CD4-positive, CD25-positive, alpha-beta regulatory T cell (primary cell): Measurements from ENCODE around the gene GPS1. TPM values are rescaled to one million over a fixed set of nuclear protein-coding genes. Genes with fewer than 3 reads are reported as not detected.

Experiments used
- ATAC-seq, 2 donors: fragments of 150-1000 bp; cut with Tn5 transposase; one replicate each; pipeline ENCODE4 v1.10.0; 2021; ENCODE audit warnings: low read depth in 2 of 2, moderate number of reproducible peaks in 2 of 2, moderate library complexity in 1 of 2
- DNase-seq, 3 donors: peaks; one replicate each; pipeline versions ENCODE4 v3.0.0 to v3.0.0-alpha.2; 2012 to 2022; ENCODE audit warnings: mixed read lengths in 1 of 3
- H3K27ac ChIP-seq: one replicate; pipeline ENCODE4 v1.7.0; 2013; ENCODE audit warnings: mild to moderate bottlenecking, low read length; ENCODE audit not compliant: insufficient read depth, poor library complexity, severe bottlenecking
- H3K27me3 ChIP-seq: one replicate; pipeline ENCODE4 v1.7.0; 2013; ENCODE audit warnings: low read length; ENCODE audit not compliant: control insufficient read depth, insufficient read depth
- H3K36me3 ChIP-seq: one replicate; pipeline ENCODE4 v1.7.0; 2013; ENCODE audit warnings: mild to moderate bottlenecking, low read length, moderate library complexity; ENCODE audit not compliant: control insufficient read depth, insufficient read depth
- H3K4me1 ChIP-seq: 2 replicates; pipeline ENCODE4 v1.7.0; 2013; ENCODE audit warnings: mild to moderate bottlenecking, low read length; ENCODE audit not compliant: insufficient read depth, control insufficient read depth, poor library complexity, severe bottlenecking
- H3K4me3 ChIP-seq: one replicate; pipeline ENCODE4 v1.7.0; 2013; ENCODE audit warnings: low read depth, mild to moderate bottlenecking, low read length, moderate library complexity
- H3K9me3 ChIP-seq, 2 experiments: 1 replicate in 1 of 2; 2 replicates in 1 of 2; pipeline ENCODE4 v1.7.0; 2013; ENCODE audit warnings: low read length in 2 of 2, mild to moderate bottlenecking in 1 of 2, moderate library complexity in 1 of 2; ENCODE audit not compliant: control insufficient read depth in 2 of 2
- H3K27ac Mint-ChIP-seq, 3 donors: one replicate each; pipeline ENCODE4 v1.8.0; 2020 to 2022; ENCODE audit warnings: mild to moderate bottlenecking in 3 of 3, mixed read lengths in 3 of 3, moderate library complexity in 2 of 3
- H3K27me3 Mint-ChIP-seq: one replicate; pipeline ENCODE4 v1.8.0; 2022; ENCODE audit warnings: mild to moderate bottlenecking, mixed read lengths
- H3K36me3 Mint-ChIP-seq: one replicate; pipeline ENCODE4 v1.8.0; 2020; ENCODE audit warnings: mixed read lengths
- H3K4me1 Mint-ChIP-seq, 4 donors: one replicate each; pipeline ENCODE4 v1.8.0; 2020 to 2022; ENCODE audit warnings: mixed read lengths in 4 of 4, mild to moderate bottlenecking in 1 of 4
- H3K4me3 Mint-ChIP-seq, 4 donors: one replicate each; pipeline ENCODE4 v1.8.0; 2020 to 2022; ENCODE audit warnings: mild to moderate bottlenecking in 4 of 4, mixed read lengths in 4 of 4, moderate library complexity in 3 of 4
- H3K9me3 Mint-ChIP-seq, 7 donors: one replicate each; pipeline ENCODE4 v1.8.0; 2020 to 2022; ENCODE audit warnings: mixed read lengths in 7 of 7, mild to moderate bottlenecking in 3 of 7, moderate library complexity in 2 of 7
- polyA plus RNA-seq, 4 donors: library from polyadenylated mRNA; unstranded; fragments of 300-500 nt; fragmentation: Illumina TruSeq; gene quantifications; one replicate each; pipeline ENCODE4 v1.2.3, GENCODE V29; 2021
- total RNA-seq: library from RNA; stranded (reverse); gene quantifications from one replicate; pipeline ENCODE4 v1.2.3, GENCODE V29; 2022

Gene GPS1
- total and polyA plus RNA-seq, 5 donors from 2014 or later = 87.5 to 170 (median 153) TPM

DNA sequence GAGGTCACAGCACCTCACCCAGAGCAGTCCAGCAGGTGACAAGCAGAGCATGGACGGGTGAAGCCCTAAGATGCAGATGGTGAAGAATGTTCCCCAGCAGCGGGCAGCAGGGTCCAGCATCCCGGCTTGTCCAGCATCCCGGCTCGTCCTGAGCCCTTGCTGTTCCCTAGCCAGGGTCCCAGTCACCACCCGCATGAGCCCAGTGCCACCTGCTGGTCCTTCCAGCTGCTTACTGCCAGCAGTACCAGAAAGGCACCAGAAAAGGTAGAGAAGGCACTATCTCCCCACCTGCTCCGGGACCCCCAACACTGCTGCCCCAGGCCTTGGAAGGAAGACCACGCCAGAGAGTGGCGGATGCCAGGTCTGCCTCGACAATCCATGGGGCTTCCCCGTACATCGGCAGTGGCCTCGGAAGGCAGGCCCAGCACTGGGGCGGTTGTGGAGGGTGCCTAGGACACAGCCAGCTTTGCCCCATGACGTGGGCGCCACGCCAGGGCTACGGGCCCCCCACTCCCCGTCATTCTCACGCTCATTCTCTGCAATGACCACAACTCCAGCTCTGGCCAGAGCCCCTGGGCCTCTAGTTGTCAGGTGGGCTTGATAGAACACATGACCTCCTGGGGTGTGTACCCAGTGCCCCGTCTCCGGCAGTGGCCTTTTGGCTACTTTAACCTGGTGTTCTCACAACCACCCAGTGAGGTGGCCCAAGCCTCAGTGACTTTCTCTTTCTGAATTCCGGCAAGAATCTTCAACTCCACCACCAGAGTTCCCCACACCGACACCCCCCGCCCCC, 30.4 kb upstream of the GPS1 start:
- peak in 2 of 3 donors; percentile 54 to 68 for DNase-seq
- Mint-ChIP-seq H3K27ac (no peak overlapping the region), H3K36me3 (no peaks in the 10 kb centered on the region), H3K4me3 (peak overlapping the region; percentile 88 to 94 (median 90)), H3K9me3 (no peaks in the 10 kb centered on the region), H3K4me1 (peaks cover 0 to 31% (median 8%) of the 10 kb centered on the region in 4 donors), H3K27me3 (no peaks in the 10 kb centered on the region)
- peak overlapping the region; percentile 48 for H3K4me3 ChIP-seq
- no peaks in the 10 kb centered on the region for H3K36me3 ChIP-seq
- peak overlapping the region; percentile 41 for H3K27ac ChIP-seq
- no peaks in the 10 kb centered on the region for H3K9me3 ChIP-seq
- no peak for ATAC-seq
- H3K27me3 ChIP-seq = no peaks in the 10 kb centered on the region
- peaks cover 31% of the 10 kb centered on the region for H3K4me1 ChIP-seq

DNA sequence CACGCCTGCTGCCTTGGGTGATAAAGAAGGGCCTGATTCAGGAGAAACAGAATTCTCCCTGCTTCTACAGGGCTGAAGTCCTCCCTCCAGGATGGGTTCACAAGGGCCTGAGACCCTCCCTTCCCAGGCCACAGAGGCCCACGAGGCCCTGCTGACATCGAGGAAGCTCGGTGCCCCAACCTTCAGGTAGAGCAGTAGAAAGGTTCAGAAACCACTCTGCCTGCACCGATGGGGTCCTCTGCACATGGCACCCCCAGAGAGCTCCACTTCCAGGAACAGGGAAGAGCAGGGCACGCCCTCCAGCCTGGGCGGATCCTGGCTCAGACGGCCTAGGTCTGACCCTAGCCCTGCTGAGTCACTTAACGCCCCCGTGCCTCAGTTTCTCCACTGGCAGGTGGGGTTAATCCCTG, 29.8 kb upstream of the GPS1 start:
- peak overlapping the region; percentile 88 to 94 (median 90) for H3K4me3 Mint-ChIP-seq
- no peak for ATAC-seq
- H3K9me3 Mint-ChIP-seq = no peaks in the 10 kb centered on the region
- peaks cover 0 to 31% (median 8%) of the 10 kb centered on the region in 4 donors for H3K4me1 Mint-ChIP-seq
- no peak for DNase-seq
- H3K9me3 ChIP-seq = no peaks in the 10 kb centered on the region
- H3K4me1 ChIP-seq = peaks cover 31% of the 10 kb centered on the region
- no peaks in the 10 kb centered on the region for H3K36me3 ChIP-seq
- H3K4me3 ChIP-seq = peak overlapping the region; percentile 48
- H3K27me3 Mint-ChIP-seq = no peaks in the 10 kb centered on the region
- peak overlapping the region; percentile 41 for H3K27ac ChIP-seq
- no peaks in the 10 kb centered on the region for H3K27me3 ChIP-seq
- no peaks in the 10 kb centered on the region for H3K36me3 Mint-ChIP-seq
- no peak overlapping the region for H3K27ac Mint-ChIP-seq

DNA sequence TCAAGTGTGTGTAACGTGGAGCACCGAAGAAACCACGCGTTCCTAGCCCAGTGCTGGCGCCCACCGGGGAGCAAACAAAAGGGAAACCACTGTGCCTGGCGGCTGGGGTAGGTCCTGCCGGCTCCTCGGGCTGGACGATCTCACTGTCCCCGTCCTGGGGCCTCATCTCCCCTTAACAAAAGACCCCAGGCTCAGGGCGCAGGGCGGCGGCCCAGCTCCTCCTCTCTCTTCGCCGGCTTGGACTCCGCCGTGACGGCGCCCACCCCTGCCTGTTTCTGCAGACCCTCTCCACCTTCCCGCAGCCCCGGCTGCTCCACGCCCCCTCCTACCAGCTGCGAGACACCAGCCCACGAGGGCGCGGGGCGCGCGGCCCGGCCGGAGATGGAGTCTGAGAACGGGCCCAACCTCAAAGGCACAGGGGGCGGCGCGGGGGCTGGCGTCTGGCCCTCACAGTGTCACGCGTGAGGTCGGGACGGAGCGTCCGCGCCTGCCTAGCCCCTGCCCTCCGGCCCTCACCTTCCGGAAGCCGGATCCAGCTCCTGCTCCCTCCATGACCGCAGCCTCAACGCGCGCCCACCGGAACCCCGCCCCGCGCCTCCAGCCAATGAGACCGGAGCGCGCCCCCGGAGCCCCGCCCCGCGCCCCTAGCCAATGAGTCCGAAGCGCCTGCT, 29.3 kb upstream of the GPS1 start, which contains the start of gene CENPX:
Gene CENPX (minus strand): TSS at position 569 of the 671 bp plus-strand sequence. CDS start 17 bp downstream, at position 552.
- peaks cover 0 to 31% (median 8%) of the 10 kb centered on the region in 4 donors for H3K4me1 Mint-ChIP-seq
- peak within 1 kb of the TSS; percentile 48 for H3K4me3 ChIP-seq
- no peaks in the 10 kb centered on the region for H3K9me3 ChIP-seq
- no peaks in the 10 kb centered on the region for H3K36me3 ChIP-seq
- peak within 1 kb of the TSS; percentile 88 to 94 (median 90) for H3K4me3 Mint-ChIP-seq
- DNase-seq (peak in 1 of 3 donors; percentile 22), ATAC-seq (no peak)
- H3K9me3 Mint-ChIP-seq = no peaks in the 10 kb centered on the region
- H3K36me3 Mint-ChIP-seq = no peaks in the 10 kb centered on the region
- peak within 1 kb of the TSS; percentile 52 for H3K27ac ChIP-seq
- H3K27me3 Mint-ChIP-seq = no peaks in the 10 kb centered on the region
- no peaks in the 10 kb centered on the region for H3K27me3 ChIP-seq
- peak within 1 kb of the TSS in 1 of 3 donors; percentile 77 for H3K27ac Mint-ChIP-seq
- peaks cover 31% of the 10 kb centered on the region for H3K4me1 ChIP-seq

DNA sequence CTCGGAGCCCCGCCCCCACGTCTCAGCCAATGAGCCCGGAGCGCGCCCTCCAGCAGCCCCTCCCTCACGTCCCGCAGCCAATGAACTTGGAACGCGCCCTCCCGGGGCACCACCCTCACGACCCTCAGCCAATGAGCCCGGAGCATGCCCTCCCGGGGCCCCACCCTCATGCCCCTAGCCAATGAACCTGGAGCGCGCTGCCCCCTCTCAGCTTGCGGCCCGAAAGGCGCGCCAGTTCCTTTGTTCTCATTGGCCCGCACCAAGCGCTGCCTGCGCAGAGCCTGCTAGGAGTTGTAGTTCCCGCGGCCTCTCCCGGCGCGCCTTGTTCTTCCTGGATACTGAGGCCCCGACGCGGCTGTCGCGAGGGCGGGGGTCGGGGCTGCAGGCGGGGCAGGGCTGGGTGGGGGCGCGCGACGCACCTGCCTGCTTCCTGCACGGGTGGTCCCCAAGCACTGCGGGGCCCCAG, 28.7 kb upstream of the GPS1 start, which contains the start of gene LRRC45:
Gene LRRC45 (plus strand): TSS at position 325 of the 466 bp plus-strand sequence. CDS start 339 bp downstream, outside the sequence.
- Histone ChIP-seq H3K9me3 (no peaks in the 10 kb centered on the region), H3K4me3 (peak within 1 kb of the TSS; percentile 48), H3K27ac (peak within 1 kb of the TSS; percentile 52), H3K4me1 (peaks cover 31% of the 10 kb centered on the region), H3K27me3 (no peaks in the 10 kb centered on the region), H3K36me3 (no peaks in the 10 kb centered on the region)
- Mint-ChIP-seq H3K9me3 (no peaks in the 10 kb centered on the region), H3K36me3 (no peaks in the 10 kb centered on the region), H3K4me3 (peak within 1 kb of the TSS; percentile 88 to 94 (median 90)), H3K27ac (peak within 1 kb of the TSS in 1 of 3 donors; percentile 77), H3K4me1 (peaks cover 0 to 33% (median 8%) of the 10 kb centered on the region in 4 donors), H3K27me3 (no peaks in the 10 kb centered on the region)
- peak; percentile 94 to 96 for ATAC-seq
- peak; percentile 100 for DNase-seq

DNA sequence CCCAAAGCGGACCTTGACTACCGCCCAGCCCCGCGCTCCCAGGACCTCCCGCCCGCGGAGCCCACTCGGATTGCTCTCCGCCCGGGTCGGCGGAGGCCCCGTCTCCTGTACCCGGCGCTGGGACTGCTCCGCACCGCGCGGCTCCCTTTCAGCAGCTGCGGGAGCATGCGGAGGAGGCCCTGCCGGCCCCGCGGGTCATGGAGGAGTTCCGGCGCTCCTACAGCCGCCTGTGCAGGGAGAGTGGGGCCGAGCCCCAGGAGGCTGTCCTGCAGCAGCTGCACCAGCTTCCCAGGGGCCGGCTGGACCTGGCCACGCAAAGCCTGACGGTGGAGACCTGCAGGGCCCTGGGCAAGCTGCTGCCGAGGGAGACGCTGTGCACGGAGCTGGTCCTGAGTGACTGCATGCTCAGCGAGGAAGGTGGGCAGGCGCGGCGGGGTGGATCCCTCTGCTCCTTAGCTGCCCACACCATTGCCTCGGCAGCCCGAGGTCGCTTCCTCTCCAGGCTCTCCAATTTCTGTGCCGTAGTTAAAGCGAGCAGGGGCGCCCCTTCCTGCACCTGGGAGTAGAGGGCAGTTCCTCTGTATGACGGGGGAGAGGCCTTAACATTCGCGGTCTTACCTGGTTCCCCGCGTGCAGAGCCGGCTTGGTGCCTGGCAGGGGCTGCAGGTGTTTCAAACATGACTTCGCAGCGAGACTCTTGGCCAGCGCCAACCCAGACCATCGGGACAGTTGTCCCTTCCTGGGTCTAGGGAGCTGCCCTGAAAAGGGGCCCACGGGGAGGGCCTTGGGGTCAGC, 28.1 kb upstream of the GPS1 start:
- Histone ChIP-seq H3K27ac (no peak overlapping the region), H3K27me3 (no peaks in the 10 kb centered on the region), H3K4me3 (peak overlapping the region; percentile 32), H3K4me1 (peaks cover 31% of the 10 kb centered on the region), H3K9me3 (no peaks in the 10 kb centered on the region), H3K36me3 (no peaks in the 10 kb centered on the region)
- H3K27me3 Mint-ChIP-seq = no peaks in the 10 kb centered on the region
- H3K4me1 Mint-ChIP-seq = peaks cover 0 to 33% (median 8%) of the 10 kb centered on the region in 4 donors
- H3K9me3 Mint-ChIP-seq = no peaks in the 10 kb centered on the region
- ATAC-seq (no peak), DNase-seq (peak in 1 of 3 donors; percentile 44)
- H3K4me3 Mint-ChIP-seq = peak overlapping the region; percentile 82 to 92 (median 83)
- no peak overlapping the region for H3K27ac Mint-ChIP-seq
- H3K36me3 Mint-ChIP-seq = no peaks in the 10 kb centered on the region

DNA sequence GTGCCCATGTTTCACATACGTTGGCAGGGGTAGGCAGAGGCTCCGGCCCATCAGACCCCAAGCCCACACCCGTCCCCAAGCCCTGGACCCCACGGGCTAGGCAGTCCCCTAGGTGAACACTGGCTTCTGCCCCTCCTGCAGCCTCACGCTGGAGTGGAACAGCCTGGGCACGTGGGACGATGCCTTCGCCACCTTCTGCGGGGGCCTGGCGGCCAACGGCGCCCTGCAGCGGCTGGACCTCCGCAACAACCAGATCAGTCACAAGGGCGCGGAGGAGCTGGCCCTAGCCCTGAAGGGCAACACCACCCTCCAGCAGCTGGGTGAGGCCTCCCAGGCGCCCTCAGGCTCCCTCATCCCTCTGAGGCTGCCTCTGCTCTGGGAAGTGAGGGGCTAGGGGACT, 26.8 kb upstream of the GPS1 start:
- H3K4me1 Mint-ChIP-seq = peaks cover 0 to 38% (median 8%) of the 10 kb centered on the region in 4 donors
- no peaks in the 10 kb centered on the region for H3K9me3 Mint-ChIP-seq

More for the DNA sequence above, 26.8 kb upstream of the GPS1 start:
- no peaks in the 10 kb centered on the region for H3K9me3 ChIP-seq
- DNase-seq (no peak), ATAC-seq (no peak)
- H3K27ac ChIP-seq = no peak overlapping the region
- peaks cover 33% of the 10 kb centered on the region for H3K4me1 ChIP-seq
- Mint-ChIP-seq H3K4me3 (no peak overlapping the region), H3K36me3 (no peaks in the 10 kb centered on the region), H3K27me3 (no peaks in the 10 kb centered on the region), H3K27ac (no peak overlapping the region)
- H3K36me3 ChIP-seq = no peaks in the 10 kb centered on the region
- H3K4me3 ChIP-seq = no peak overlapping the region
- H3K27me3 ChIP-seq = no peaks in the 10 kb centered on the region
